ENCODE measurements around the gene LIX1.
"Not testable (repeated sequence)": the region's sequence is repeated elsewhere in the genome, so short reads cannot be mapped to it uniquely, and the experiment has no call there.

LIX1 gene

DNA sequence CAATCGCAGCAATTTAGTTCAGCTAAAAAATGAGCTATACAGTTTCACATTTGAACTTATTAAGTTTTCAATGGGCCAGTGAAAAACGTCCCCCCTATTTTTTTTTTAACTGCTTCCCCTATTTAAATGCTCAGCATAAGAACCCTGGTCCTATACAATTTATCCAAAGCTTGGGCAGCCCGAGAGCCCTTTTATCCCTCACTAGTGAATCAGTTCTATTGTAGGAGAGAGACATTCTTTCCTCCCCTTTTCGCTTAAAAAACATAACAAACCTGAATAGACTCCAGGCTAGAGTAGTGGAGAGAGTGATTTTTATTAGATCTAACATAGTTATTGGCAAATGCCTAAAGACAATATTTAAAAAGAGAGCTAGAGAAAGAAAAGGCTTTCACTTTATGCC, 1.4 kb downstream of the LIX1 start:
- DNase-seq = no peak

DNA sequence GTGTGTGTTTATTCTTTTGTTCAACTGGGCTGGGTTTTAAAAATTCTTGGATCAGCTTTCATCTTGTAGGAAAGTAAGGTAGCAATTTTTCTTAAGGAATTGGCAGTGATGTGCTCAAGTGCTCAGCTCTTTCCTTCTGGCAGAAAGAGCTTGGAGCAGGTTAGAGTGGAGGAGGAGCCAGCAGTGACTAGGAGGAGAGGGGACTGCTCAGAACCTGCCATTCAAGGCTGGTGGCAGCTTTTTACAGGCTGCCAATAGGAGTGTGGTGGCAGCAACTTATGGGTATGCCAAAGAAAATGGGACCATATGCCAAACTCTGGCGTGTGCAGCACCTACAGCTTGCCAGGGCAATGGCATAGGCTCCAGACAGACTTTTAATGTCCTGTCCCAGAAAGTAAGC, 2.2 kb downstream of the LIX1 start:
- not testable (repeated sequence) for DNase-seq

DNA sequence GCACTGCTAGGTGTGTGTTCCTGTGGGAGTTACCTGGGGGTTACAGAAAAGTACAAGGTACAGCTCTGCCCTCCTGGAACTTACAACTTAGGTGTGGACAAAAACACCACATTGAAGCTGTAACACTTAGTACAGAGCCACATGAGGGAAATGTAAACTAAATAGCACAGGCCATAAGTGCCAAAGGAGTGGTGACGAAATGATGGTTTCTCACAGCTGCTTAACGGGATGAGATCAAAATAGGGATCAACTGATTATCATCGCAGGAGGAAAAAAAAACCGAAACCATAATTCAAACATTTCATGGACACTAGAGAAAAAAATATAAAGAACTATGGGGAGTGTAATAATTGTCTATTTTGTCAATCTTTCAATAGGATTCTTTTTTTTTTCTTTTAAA, 5.9 kb downstream of the LIX1 start:
- no peak for DNase-seq

DNA sequence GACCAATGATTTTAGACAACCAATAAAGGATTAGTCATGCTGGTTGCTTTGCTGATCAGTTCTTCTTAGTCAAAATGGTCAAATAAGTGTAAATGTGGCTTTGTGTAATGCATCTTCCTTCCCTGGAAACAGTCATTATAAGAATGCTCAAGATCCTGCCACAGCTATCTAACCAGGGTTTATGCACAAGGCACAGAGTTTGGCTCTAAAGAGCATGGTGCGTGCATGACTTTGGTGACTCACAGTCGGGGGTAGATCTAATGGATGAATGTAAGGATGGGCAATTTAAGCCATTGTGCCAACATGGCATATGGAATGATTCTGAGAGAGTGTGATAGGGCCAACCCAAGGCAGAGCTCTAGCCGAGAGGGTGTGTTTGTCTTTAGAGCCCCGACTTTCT, 6.5 kb downstream of the LIX1 start:
- DNase-seq = no peak

DNA sequence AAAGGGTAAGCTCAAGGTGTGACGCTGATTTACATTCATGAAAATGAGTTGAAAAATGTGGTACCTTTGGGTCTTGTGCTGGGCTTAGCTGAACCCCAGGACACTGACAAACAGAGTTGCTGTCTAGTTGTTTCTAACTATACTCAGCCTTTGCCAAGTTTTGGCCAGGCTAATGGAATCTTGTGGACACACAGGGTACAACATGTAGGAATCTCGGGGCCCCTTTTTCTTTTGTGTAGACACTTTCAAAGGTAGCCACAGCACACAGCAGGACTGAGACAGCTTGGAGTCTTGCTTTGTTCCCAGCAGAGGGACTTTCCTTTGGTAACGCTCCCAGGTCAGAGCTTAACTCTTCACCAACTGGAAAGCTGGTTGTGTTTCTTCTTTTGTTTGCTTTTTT, 7.8 kb downstream of the LIX1 start:
- DNase-seq = no peak

DNA sequence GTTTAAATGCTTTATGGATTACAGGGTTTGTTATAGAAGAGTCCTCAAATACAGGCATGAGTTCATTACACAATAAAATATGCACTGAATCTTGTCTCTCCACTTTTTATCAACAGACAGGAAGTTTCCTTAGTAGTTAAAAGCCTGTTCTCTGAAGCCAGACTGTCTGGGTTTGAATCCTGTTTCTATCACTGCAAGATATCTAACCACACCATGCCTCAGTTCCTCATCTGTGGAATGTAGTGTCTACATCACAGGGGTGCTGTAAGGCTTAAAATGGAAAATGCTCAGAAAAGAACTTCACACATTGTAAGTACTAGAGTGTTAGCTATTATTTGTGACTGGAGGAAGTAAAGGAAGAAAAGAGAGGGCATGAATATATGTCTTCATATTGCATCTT, 9.3 kb downstream of the LIX1 start:
- no peak for DNase-seq

DNA sequence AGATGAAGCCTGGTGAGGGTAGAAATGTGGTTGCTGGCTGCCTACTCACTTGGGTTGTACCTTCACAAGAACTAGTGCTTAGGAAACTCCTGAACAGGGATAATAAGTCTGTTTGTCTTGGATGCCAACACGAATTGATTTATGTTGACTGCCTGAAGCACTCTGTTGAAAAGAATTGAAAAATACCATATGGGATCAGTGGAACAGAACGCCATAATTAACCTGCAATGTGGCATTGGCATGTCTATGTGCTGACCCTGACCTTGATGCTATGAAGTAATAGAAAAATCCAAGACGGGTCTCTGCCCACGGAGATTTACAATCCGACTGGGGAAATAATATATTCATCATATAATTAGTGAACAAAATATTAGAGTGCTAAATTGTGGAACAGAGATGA, 10.5 kb downstream of the LIX1 start:
- no peak for DNase-seq

DNA sequence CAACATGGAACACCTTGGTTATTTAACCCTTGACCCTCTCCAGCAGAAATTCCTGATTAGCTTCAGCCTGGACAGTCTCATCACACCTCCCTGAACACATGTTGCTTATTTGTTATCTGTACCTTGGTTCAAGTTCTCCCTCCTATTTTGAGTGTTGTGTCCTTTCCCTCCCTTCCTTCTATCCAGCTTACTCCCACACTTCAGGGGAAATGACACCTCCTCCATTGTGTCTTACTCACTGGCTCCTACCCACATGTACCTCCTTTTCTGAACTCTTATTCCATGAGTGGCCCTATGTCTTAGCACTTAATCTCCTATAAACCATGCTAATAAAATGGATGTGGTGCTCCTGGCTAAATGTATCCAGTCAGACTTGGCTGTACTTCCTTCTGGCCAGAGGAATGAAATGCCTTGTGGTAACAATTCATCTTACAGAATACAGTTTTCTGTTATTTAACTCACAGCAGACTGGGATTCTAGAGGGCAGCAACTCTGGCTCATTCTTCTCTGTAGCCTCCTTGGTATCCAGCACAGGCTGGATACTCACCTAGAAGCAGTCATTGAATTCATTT, 11.2 kb downstream of the LIX1 start:
- DNase-seq = no peak

DNA sequence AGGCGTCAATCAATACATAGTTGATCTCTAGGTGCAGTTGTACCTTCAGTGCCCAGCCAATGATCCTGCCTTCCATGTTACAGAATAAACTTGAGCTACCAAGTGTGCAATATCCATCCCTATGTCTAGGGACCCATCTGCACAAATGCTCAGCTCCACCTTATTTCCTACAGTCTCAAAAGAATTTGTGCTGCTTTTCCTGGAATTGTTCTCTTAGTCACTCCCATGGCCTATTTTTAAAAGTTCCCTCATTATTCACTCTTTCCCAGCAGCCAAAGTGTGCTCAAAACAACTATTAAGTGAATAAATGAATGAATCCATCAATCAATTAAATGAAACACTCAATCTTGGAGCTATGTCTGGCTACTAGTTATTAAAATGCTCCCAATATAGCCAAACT, 14.7 kb downstream of the LIX1 start:
- DNase-seq = no peak

DNA sequence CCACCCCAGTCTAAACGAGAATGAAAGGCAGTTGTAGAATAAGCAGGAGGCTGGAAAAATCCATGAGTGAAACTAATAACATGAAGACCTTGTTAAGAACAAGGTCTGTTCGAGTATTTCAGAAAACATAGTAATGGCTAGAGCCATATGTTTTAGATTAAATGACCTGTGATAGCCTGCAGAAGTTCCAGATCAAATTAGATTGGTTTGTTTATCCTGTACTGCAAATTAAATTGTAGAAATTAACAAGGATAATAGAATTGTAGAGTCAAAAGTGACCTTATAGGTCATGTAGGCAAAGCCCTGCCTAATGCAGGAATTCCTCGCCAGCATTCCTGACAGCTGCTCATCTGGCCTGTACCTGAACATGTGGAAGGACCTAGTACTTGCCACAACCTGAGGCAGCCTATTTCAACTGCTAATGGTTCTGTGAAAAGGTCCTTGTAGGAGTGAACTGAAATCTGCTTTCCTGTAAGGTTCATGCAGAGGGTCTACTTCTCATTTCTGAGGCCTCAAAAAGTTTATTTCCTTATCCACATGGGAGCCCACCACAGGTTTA, 17.2 kb downstream of the LIX1 start:
- DNase-seq = no peak

DNA sequence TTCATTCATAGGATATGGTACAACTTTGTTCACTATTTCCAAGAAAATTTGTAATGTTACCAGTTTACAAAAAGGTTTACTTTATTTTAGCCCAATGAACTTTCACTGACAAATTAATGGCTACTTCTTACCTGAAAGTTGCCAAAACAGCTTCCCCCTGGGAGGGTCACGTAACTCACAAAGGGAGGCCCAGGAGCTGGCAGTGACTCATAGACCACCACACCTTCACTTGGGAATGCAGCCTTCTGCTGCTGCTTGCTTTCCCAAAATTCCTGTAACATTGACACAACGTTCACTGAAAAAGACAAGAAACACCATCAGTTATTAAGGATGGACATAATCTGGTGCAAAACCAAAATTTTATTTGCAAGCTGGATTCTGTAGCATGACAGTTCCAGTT, 18.1 kb downstream of the LIX1 start:
- no peak for DNase-seq

DNA sequence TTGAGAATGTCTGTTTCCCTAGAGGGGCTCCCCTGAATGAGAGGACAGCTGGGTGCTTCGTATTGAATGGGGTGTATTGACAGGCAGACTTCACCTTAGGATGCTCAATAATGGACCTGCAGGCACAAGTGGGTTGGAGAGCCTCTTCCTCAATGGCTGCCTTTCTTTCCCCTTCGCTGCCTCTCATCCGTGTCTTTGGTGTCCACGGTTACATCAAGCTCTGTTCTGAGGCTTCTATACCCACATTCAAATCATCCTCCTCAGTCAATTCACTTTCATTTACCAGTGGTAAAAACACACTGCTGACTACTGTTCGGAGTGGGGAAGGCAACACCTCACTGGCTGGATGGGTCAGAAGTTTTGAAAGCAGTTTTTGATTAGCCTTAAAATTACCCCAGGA, 20.6 kb downstream of the LIX1 start:
- no peak for DNase-seq

DNA sequence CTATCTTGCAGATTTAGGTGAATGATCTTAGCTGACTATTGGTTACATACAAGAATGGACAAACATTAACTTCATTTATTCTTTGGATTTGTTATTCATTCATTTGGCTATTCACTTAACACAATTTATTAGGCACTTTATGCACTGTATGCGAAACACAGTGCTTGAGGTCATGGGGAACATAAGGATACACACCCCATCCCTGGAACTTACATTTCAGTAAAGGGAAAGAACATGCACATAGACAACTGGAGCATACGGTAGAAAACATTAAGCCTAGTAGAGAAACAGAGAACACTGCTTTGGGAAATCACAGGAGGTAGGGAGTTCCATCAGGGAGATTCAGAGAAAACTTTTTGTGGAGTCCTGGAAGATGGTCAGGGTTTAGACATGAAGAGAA, 22.2 kb downstream of the LIX1 start:
- no peak for DNase-seq

DNA sequence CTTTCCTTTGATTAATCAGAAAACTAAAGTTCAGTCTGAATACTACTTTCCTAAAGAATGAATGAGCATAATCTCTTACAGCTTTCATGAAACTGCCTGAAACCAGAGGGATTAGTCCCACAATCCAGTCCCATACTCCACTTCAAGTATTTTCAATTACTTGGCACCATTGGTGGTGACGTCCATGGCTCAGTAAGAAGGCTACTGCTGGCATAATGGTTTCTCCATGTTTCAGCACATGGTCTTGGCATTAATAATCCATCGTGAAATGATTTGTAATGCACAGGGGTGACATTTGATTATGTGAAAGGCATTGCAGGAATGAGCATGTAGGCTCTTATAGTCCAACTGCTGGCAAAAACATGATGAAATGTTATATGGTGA, 23.4 kb downstream of the LIX1 start:
- no peak for DNase-seq

DNA sequence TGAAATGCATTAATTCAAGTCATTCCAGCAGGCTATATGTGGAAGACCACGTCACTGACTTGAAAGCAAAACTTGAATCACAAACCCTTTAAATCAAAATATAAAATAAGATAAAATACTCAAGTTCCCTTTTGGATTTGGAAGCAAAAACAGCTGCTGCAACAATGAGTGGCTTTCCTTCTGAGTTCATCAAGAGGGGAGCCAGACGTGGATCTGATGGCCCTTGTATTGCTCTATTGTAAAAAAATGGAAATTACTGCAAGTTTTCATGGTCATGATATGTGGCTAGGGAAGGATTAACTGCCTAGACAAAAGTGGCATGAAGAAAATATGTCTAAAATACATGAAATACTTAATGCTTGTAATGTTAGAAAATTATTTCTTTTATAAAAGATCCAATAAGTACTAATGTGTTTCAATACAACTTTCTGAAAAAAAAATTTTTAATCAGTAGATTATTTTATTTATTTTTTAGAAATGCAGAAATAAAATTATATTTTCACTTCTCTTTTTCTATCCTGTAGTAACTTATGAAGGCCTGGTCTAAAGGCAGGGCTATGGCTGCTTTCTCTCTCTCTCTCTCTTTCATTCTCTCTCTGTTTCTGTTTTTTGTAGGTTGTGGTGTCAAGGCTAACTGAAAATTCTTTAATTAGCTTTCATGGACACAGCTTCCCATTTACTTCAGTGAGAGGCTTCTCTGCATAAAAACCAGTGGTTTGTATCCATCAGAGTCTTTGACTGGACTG, 24.0 kb downstream of the LIX1 start:
- DNase-seq = no peak

DNA sequence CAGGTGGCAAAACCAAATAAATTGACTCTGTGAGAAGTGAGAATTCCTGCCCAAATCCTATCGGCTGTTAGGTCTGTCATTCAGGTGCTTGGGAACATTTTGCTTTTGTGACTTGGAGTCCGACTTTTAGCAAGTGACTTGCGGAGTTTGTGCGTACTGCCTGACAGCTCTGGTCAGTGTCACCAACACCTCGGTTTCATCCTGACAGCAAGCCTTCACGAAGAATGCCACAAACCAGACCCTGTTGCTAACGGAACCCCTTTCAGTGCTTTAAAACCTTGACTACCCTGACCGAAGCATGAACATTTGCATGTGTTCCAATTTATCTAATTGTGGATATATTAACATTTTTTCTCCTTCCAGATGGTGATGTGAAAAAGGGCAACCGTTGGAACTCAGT, 26.5 kb downstream of the LIX1 start:
- no peak for DNase-seq

DNA sequence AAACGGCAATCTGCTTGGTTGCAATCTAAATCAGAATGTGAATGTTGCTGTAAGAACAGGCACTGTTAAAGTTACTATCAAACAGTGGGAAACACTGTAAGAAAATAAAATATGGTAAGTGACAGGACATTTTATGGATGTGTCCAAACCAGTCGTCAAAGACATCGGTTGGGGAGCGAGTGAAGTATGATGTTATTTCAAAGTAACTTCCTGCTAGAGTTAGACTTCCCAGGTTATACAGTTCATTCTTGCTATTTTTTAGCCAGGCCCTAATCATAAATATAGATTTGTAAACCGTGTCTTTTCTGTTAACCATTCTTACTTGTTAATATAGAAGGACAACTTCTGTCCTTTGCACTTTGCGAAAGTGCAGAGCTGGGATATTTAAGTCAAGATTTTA, 30.2 kb downstream of the LIX1 start:
- no peak for DNase-seq

DNA sequence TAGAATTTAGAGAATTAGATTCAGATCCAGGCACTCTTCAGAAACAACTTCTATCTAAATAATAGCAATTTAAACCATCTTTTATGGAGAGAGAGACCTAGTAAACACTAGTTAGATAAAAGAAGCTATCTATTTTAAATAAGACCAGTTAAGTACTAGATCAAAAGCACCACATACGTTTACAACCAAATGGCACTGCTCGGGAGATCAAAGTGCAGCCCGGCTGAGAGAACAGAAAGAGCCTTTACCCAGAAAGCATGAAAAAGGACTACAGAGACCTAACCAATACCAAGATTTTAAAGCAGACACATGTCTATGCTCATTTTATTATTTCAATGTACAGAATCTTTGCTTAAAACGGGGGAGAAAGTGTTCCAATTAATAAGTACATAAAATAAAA, 30.8 kb downstream of the LIX1 start:
- DNase-seq = no peak

DNA sequence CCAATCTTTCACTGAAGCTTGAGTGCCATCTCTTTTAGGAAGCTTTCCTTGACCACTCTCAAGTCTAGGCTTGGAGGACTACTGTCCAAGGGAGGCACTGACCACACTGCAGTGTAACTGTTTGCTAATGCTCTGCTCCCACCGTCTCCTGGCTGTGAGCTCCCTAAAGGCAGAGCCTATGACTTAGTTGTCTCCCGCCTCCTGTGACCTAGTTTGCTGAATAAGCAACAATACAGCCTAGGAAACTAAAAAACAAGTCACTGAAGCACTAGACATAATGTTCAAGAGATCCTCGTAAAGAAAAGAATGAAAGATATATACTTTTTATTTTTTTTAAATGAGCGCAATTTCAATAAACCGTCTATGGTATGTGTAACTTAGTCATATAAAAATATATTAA, 31.4 kb downstream of the LIX1 start:
- no peak for DNase-seq

DNA sequence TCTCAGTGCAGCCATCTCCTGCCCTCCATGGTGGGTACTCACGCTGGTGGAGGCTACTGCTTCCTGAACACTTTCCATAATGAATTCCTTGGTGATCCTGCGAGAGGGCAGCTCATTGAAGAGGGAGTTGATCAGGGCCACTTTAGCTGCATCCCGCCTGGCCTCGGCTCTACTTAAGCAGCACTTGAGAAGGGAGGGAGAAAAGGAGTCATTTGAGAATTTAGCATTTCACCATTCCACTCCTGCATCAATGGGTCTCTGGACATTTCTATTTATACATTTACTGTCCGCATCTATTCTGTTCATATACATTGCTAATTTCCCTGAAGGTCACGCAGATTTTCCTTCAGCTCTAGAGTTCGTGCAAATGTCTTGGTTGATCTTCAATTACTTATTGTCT, 35.1 kb downstream of the LIX1 start:
- no peak for DNase-seq

DNA sequence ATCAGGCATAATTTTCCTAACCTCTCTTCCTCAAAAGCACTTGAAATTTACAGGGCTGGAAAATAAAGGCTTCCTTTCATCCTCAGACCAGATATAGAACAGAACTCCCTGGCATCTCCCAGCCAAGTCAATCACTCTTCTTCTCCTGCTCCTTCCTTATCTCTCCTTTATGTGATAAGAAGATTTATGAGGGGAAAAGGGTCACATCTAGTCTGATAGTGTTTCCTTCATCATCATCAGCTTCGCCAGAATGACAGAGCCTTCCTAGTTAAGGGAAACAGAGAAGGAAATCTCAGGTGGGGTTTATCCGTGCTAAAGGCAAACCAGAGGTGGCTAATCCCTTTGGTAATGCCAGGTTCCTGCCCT, 36.2 kb downstream of the LIX1 start:
- DNase-seq = no peak

DNA sequence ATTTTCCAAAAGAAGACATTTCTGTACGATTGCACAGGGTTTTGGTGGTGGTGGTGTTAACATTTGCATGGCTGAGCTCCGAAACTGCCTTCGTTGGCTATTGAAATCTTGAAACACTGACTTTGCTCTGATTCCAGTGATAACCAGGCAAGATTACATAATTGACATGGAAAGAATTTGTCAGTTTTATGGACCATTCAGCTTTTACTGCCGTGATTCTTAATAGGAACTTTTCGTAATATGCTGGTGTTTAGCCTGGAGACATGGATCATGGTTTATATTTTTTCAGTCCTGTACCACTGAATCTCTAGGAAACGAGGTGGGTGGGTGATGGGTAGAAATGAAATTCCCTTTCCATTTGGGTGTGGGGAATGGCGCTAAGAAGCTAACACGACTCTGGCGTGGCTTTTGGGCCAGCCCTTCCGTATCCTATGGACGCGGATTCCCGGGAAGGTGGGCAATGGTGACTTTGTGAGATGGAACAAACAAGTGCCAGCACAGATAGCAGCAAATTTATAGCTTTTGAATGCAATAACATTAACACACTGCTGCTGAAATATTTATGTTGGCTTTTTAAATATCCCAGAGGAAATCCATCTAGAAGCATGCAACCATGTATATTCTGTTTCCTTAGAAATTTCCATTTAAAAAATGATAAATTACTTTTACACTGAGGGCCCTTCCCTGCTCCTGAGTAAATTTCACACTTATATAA, 36.8 kb downstream of the LIX1 start:
- no peak for DNase-seq

DNA sequence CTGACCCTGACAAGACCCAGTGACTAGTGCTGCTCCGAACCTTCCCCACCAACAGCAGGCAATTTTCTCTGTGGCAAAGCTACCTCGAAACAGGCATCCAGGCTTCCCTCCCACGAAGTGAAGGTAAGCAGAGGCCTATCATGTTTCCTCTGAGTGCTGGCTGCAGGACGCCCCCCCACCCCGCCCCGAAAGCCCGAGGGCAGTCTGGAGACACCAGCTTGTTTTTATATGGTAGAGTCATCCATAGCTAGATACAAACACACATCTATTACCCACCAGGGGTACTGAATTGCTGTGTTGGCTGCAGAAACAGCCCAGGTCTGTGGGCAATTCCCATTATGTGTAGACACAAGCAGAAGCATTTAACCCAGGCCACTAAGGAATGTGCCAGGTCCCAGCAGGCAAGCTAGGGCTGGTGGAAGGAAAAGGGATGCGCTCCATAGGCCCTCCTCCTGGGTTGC, 40.4 kb downstream of the LIX1 start:
- no peak for DNase-seq

DNA sequence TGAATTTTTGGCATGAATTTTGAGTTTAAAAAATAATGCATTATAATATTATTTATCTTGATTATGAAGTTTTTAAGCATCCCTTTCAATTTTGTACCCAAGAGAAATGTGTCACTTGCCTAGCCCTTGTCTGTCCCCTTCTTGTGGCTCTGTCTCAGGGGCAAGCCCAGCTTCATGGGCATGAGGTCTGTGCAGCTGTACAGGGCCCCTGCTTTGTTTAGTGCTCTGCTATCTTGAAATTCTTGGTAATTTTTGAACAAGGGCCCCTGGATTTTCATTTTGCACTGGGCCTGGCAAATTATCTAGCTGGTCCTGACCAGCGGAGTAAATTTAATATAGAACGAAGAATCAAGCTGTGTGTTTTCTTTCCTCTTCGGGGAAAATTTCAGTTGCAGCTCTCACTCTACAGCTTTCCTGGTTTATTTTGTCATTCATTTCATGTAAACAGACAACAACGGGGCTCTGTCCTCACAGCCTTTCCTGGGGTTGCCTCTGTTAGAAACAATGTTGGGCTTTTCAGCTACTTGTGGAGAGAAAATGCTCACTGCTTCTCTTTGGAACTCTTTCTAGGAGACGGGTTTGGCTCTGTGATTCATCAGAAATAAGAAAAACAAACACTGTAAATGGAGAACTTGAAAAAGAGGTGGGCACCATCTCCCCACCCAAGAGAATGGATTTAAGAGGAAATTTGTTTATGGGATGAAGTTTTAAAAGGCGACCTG, 41.1 kb downstream of the LIX1 start:
- no peak for DNase-seq
